GM19467 (cell line): ENCODE data around the gene ZNF605.
"Not testable (repeated sequence)": the region's sequence is repeated elsewhere in the genome, so short reads cannot be mapped to it uniquely, and the experiment has no call there.

Source experiments
- ATAC-seq: cut with Tn5 transposase; IDR thresholded peaks from one replicate; pipeline ENCODE4 v1.9.1; 2021; ENCODE audit warnings: mild to moderate bottlenecking, moderate library complexity; ENCODE audit not compliant: unreplicated experiment

The ZNF605 gene

DNA sequence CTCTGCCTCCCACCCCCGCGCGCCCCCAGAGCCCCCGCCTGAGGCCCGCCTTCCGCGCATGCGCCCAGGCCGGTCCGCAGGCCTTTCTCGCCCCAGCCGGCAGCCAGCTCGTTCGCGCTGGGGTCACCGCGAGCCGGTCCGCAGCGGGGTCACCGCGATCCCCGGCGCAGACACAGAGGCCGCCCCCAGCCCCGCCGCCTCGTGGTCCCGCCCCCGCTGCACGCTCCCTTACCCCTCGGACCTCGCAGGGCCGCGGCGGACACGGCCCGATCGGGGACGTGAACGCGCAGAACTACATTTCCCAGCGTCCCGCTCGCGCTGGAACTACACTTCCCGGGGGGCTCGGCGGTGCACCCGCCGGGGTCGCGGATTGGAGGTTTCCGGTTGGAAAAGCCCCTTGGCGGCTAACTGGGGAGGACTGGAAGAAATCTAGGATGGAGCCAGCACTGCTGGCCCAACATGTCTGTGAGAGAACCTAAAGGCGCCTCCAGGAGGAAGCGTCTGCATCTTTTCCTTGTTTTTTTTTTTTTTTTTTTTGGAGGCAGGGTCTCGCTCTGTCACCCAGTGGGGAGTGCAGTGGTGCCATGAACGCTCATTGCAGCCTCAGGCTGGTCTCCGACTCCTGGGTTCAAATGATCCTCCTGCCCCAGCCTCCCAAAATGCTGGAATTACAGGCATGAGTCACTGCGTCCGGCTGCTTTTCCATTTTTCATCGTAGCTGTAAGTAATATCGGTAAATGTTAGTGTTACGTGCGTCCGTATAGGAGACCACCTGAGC is at the start of gene ZNF605:
Gene ZNF605 (minus strand): TSS at position 296 of the 778 bp plus-strand sequence. CDS start 10,671 bp downstream, outside the sequence.
- peak; percentile 86 for ATAC-seq

- ATAC-seq = no peak
Observed at GRCh38 chr12:132998741-132999140, 42.6 kb upstream of the ZNF605 start.

GRCh38 chr12:132986885-132987225 is 30.7 kb upstream of the ZNF605 start:
- no peak for ATAC-seq

GRCh38 chr12:132986001-132986884 is 30.1 kb upstream of the ZNF605 start, which contains the start of gene ZNF26:
Gene ZNF26, plus strand, starts transcription at chr12:132986367. Its CDS starts 474 bp downstream, at chr12:132986841.
- ATAC-seq = peak; percentile 97

GRCh38 chr12:132976870-132977269 is 20.8 kb upstream of the ZNF605 start:
- not testable (repeated sequence) for ATAC-seq

- ATAC-seq = no peak
Observed at GRCh38 chr12:132972374-132972773, 16.3 kb upstream of the ZNF605 start.

- ATAC-seq = no peak
Observed at GRCh38 chr12:132967736-132968135, 11.6 kb upstream of the ZNF605 start.

DNA sequence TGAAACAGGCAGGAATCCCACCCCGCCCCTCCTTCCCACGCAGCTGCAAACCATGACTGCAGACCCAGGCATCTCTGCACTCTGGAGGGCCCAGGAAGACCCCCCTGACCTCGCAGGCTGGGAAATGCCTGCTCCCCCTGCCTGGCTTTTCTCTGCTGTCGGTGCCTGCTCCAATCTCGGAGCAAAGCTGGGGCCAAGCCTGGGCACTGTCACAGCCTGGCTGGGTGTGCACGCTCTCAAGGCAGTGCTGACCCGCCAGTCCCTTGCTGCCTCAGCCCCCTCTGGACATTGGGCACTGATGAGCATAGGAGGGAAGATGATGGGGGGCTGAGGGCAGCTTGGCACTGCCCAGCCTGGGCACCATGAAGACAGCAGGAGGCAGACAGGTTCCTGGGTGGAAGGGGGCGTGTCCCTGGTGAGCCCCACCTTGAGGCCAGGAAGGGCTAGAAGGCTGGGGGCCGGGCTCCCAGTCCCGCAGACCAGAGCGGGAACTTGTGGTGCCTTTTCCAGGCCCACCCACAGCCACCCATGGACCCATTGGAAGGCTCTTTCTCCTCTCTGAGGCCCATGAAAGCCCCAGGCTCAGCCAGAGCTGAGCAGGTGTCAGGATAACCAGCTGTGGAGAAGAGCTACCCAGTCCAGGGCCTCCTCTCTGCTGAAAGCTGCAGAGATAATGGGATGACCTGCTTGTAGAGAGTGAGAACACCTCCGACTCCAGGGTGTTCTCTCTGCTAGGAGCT is 10.7 kb upstream of the ZNF605 start:
- ATAC-seq = no peak

DNA sequence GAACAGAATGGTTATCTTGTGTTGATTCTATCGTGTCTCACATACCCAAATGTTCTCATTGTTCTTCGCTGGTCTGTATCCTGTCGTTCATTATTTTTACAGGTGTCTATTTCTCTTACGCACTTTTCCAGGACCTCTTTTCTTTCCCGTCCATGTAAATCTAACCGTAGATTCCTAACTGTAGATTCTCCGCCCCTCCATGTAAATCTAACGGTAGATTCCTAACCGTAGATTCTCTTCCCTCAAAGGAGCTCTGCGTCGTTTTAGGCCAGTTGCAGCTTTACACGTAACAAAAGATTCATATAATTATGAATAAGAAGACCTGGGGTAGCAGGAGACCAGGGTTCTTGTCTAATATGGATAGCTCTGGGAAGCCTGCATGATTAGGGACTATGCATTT is 9.7 kb upstream of the ZNF605 start:
- no peak for ATAC-seq

DNA sequence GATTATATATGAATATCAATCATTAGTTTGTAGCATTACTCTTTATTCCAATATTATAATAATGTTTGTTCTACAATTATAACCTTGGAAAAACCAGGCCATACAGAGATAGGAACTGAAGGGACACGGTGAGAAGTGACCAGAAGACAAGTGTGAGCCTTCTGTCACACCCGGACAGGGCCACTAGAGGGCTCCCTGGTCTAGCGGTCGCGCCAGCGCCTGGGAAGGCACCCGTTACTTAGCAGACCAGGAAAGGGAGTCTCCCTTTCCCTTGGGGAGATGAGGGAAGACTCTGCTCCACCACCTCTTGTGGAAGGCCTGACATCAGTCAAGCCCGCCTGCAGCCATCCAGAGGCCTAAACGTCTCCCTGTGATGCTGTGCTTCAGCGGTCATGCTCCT is 7.8 kb upstream of the ZNF605 start:
- not testable (repeated sequence) for ATAC-seq

DNA sequence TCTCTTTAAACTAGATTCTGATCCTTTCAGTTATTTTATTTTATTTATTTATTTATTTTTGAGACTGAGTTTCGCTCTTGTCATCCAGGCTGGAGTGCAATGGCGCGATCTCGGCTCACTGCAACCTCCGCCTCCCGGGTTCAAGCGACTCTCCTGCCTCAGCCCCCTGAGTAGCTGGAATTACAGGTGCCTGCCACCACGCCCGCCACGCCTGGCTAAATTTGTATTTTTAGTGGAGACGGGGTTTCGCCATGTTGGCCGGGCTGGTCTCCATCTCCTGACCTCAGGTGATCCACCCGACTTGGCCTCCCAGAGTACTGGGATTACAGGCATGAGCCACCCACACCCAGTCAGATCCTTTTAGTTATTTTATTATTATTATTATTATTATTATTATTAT is 5.7 kb upstream of the ZNF605 start:
- ATAC-seq = not testable (repeated sequence)

- peak; percentile 29 for ATAC-seq
Observed at GRCh38 chr12:132955094-132956010, 754 bp downstream of the ZNF605 start.

- no peak for ATAC-seq
Observed at GRCh38 chr12:132954471-132955048, 1.5 kb downstream of the ZNF605 start.

GRCh38 chr12:132953771-132954170 is 2.3 kb downstream of the ZNF605 start:
- ATAC-seq = no peak

DNA sequence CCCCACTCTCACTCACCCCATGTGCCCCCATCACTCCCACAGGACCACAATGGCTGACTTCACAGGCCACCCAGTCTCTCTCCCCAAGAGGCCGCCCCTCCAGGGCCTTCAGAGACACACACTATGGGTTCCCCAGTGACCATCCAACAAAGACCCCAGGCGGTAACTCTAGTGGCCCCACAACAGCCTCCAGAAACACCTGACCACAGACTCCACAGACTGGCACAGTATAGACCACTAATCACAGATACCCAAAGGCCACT is 3.0 kb downstream of the ZNF605 start:
- ATAC-seq = no peak

DNA sequence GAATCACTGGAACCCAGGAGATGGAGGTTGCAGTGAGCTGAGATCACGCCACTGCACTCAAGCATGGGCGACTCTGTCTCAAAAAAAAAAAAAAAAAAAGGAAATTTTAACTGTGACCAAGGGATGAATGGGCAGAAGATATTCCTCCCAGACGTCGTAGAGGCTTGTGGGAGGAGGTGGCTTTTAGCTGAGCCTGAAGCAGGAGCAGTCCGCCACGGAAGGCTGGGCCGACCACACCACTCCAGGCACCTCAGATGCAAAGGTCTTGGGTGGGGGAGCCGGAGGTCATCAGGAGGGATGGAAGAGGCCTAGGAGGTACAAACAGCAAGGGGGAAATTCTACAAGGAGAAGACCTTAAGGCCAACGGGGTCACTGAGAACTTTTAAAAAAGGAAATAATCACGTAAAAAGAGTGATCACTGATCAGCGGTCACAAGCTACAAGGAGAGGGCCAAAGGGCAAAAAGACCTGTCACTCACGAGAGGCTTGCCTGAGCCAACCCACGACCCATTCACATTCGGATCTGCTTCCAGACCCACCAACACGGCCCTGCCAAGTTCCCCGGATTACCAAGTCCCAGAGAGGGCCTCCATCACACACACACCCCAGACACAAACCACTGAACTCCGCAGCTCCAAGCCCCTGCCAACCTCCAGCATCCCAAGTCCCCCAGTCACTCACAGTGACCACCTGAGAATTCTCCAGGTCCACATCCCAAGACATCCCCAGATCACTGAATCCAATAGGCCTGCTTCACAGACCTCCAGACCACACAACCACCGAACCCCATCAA is 3.5 kb downstream of the ZNF605 start:
- ATAC-seq = no peak

DNA sequence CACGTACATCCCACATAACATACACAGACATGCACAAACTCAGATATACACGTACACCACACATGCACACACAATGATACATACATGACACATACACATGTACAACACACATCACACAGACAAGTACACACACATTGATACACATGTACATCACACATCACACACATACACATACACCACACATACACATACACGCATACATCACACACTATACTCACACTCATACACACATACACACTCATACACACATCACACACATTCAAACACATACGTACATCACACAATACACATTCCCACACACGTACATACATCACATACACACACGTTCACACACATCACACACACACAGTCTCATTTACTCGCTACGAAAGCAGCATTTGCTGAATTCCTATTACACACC is 4.5 kb downstream of the ZNF605 start:
- ATAC-seq = no peak

- no peak for ATAC-seq
Observed at GRCh38 chr12:132950844-132951535, 5.1 kb downstream of the ZNF605 start.
